Measurements from ENCODE around the gene RANBP10. TPM values are rescaled to one million over a fixed set of nuclear protein-coding genes. Genes with fewer than 3 reads are reported as not detected.

RANBP10 gene
- total RNA-seq, 8 experiments from 2014 or later = 4.3 to 19.8 (median 7.6) TPM

DNA sequence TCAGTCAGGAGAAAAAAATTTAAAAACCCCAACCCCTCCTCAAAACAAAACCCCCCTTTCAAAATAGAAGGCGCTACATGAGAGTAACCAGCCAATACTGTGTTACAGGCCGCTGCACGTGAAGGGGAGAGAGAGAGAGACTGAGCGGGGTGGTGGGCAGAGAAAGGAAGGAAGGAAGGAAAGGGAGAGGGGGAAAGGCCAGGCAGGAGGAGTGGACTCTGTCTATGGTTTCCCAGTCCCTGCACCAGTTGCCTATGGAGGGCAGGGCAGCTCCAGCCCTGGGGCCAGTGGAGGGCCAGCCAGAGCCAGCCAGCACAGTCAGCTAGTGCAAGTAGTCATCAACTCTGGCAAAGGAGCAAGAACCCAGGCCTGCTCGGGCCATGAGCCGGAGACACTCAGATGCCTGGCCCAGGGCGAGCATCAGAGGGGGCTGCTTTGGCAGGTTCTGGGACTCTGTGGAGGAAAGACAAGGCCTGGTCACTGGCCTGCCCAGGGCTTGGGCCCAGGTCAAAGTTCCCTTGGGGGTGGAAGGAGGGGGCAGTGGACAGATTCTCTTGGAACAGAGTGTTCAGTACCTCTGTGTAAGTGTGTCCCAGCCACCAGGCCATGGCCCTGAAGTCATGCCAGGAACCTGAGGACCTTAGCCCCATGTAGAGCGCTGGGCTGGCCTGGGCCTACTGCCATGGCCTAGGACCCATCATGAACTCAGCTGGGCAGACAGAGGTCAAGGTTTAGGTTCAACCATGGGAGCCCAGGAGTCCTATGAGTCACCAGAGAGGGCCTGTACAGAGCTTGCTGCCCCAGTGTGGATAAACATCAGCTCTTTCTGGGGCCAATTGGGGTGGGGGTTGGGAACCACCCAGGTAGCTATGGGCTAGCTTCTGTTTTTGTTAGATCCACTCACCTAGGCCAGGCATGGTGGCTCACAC is 80.0 kb downstream of the RANBP10 start:
- no peak overlapping the region for H3K27ac ChIP-seq
- H3K4me3 ChIP-seq = no peak overlapping the region
- 80 to 100% (median 95%) methylated on average over 1 to 4 of the region's 8 CpGs; no CpG with 5 or more reads in 5 of the 10 experiments for WGBS, 10 experiments
- ATAC-seq (replicated peaks in 6 of 8) = no peak
- H3K4me1 ChIP-seq (replicated peaks in 1 of 2) = no peaks in the 10 kb centered on the region
- in situ Hi-C loops (cut with MboI; ENCODE audit: low pct_unique_long_range_greater_than_20kb in 2 of 9, low sequenced_read_pairs in 9 of 9, unreplicated experiment in 9 of 9) = no loop called here

DNA sequence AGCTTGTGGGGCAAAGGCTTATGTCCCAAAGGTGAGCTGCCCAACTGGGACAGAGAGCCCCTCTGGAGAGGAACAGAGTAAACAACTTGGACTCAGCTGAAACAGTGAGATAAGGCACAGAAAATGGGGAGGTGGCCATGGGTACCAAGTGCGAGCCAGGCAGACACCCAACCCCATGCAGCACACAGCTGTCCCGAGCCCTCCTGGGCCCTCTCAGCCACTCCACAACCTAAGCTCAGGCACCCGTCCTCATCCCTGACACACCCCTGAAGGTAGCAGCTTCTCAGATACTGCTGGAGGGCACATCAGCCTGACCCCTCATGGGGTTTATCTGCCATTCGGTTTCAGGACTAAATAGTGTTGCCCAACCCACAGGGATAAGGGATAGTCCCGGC is 82.5 kb downstream of the RANBP10 start:
- in situ Hi-C loops (cut with MboI; ENCODE audit: low pct_unique_long_range_greater_than_20kb in 2 of 9, low sequenced_read_pairs in 9 of 9, unreplicated experiment in 9 of 9) = no loop called here

DNA sequence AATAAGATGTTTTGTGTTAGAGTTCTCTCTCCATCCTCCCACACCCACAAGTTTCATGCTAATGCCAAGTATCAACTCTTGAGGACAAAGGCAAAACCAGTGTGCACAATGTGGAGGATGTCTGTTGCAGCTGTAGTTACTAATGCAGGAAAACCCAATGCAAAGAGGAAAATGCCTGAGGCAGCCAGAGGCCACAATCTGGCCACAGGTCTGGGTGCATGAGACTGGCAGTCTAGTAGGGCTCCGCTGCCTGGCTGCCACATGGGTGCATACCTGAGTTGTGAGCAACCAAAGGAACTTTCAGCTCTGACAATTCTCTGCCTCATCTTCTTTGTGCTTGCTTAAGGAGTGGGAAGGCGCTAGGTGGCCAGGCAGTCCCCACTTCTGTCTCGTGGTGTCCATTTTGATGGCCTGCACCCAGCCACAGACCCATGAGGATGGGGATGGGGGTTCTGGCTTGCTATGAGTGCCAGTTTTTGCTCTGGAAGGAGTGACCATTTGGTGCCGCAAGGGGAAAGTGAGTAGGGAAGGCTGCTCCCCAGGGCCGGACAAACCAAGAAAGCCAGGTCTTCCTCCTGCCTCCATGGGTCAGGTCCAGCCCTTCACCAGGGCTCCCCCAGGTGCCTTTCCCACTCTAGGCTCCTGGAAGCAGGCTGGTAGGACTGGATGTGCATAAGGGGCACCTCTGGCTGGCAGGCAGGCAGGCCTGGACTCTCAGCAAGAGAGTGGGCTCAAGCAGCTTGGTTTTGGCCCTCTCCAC is 83.0 kb downstream of the RANBP10 start:
- WGBS, 10 experiments = 0 to 100% (median 83%) methylated on average over 1 of the region's 5 CpGs; no CpG with 5 or more reads in 7 of the 10 experiments

More for the DNA sequence above, 82.5 kb downstream of the RANBP10 start:
- Histone ChIP-seq H3K4me1 (replicated peaks in 1 of 2) (peaks cover 3 to 5% of the 10 kb centered on the region in 2 donors), H3K4me3 (no peak overlapping the region), H3K27ac (no peak overlapping the region)
- WGBS, 10 experiments = 67% methylated on average over 1 of the region's 5 CpGs; no CpG with 5 or more reads in 9 of the 10 experiments
- ATAC-seq (replicated peaks in 6 of 8) = no peak

GRCh38 chr16:67720236-67720635 is 86.1 kb downstream of the RANBP10 start:
- Histone ChIP-seq H3K27ac (peak overlapping the region in 1 of 2 donors; percentile 66), H3K4me1 (replicated peaks in 1 of 2) (peaks cover 5 to 13% of the 10 kb centered on the region in 2 donors), H3K4me3 (peak overlapping the region; percentile 76 to 95 (median 81))
- WGBS, 10 experiments = 44 to 88% (median 60%) methylated on average over 1 of the region's 1 CpG; no CpG with 5 or more reads in 7 of the 10 experiments
- in situ Hi-C loops (cut with MboI; ENCODE audit: low pct_unique_long_range_greater_than_20kb in 2 of 9, low sequenced_read_pairs in 9 of 9, unreplicated experiment in 9 of 9) = no loop called here
- peak in 1 of 8 experiments; percentile 4 for ATAC-seq (replicated peaks in 6 of 8)

More for the DNA sequence above, 83.0 kb downstream of the RANBP10 start:
- no peak overlapping the region for H3K4me3 ChIP-seq
- in situ Hi-C loops (cut with MboI; ENCODE audit: low pct_unique_long_range_greater_than_20kb in 2 of 9, low sequenced_read_pairs in 9 of 9, unreplicated experiment in 9 of 9) = no loop called here
- peaks cover 3 to 5% of the 10 kb centered on the region in 2 donors for H3K4me1 ChIP-seq (replicated peaks in 1 of 2)
- no peak overlapping the region for H3K27ac ChIP-seq
- ATAC-seq (replicated peaks in 6 of 8) = peak in 3 of 8 experiments; percentile 7 to 16 (median 8)

DNA sequence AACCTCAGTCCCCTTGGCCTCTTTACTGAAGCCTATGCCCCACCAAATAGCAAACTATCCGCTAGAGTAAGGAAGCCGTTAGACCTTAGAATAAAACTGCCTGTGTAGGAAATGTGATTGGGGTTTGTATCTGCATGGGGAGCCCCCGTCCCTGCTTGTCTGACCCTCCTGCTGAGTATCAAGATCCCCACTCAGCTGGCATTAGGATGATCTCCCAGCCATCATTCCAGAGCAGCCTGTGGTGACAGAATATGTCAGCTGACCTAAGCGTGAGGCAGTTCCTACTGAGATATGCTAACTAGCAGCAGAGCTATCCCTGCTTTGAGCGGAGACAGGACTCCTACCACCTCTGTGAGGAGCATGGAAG is 86.6 kb downstream of the RANBP10 start:
- peaks cover 5 to 13% of the 10 kb centered on the region in 2 donors for H3K4me1 ChIP-seq (replicated peaks in 1 of 2)
- H3K27ac ChIP-seq = peak overlapping the region; percentile 66
- ATAC-seq (replicated peaks in 6 of 8) = peak; percentile 56 to 75 (median 71)
- in situ Hi-C loops (cut with MboI; ENCODE audit: low pct_unique_long_range_greater_than_20kb in 2 of 9, low sequenced_read_pairs in 9 of 9, unreplicated experiment in 9 of 9) = no loop called here
- H3K4me3 ChIP-seq = peak overlapping the region; percentile 76 to 95 (median 81)
- 0 to 17% (median 0%) methylated on average over 1 to 5 of the region's 5 CpGs; no CpG with 5 or more reads in 1 of the 10 experiments for WGBS, 10 experiments

DNA sequence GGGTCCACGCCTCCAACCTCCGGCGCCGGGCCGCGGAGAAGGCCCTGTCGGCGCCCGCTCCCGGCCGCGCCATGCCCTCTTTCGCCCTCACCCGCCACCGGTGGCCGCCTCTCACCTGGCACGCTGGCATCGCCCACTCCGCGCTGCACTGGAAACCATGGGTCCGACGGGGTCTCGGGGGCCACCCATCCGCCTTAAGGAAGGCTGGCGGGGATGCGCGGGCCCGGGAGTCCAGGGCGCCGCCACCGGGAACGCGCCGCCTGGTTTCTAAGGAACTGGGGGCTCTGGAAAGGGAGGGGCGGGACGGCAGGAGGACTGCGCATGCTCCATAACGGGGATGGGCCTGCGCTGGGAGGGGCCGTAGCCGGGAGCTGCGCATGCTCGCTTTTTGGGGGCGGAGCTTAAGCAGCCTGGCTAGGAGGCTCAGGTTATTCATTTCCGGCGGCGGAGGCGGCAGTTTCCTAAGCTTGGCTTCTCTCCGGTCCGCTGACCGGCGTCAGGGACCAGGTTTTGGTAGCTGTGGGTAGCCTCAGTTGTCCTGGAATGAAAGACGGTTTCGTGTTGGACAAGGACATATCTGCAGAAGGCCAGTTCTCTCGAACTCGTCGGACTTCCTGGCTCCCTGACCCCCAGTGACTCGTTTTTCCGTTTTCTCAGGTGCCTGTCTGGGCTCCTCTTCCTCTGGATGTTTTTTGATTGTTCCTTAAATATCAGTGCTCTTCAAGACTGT is 87.1 kb downstream of the RANBP10 start, which contains the start of gene GFOD2:
Gene GFOD2 (minus strand): TSS at position 269 of the 730 bp plus-strand sequence. CDS start 33,601 bp downstream, outside the sequence.
- in situ Hi-C loops (cut with MboI; ENCODE audit: low pct_unique_long_range_greater_than_20kb in 2 of 9, low sequenced_read_pairs in 9 of 9, unreplicated experiment in 9 of 9) = no loop called here
- peak within 1 kb of the TSS; percentile 66 to 76 for H3K27ac ChIP-seq
- H3K4me3 ChIP-seq = peak within 1 kb of the TSS; percentile 76 to 95 (median 81)
- peaks cover 5 to 13% of the 10 kb centered on the region in 2 donors for H3K4me1 ChIP-seq (replicated peaks in 1 of 2)
- 0 to 2% (median 0%) methylated on average over 1 to 11 of the region's 59 CpGs; no CpG with 5 or more reads in 4 of the 10 experiments for WGBS, 10 experiments
- ATAC-seq (replicated peaks in 6 of 8) = peak; percentile 72 to 87 (median 84)

DNA sequence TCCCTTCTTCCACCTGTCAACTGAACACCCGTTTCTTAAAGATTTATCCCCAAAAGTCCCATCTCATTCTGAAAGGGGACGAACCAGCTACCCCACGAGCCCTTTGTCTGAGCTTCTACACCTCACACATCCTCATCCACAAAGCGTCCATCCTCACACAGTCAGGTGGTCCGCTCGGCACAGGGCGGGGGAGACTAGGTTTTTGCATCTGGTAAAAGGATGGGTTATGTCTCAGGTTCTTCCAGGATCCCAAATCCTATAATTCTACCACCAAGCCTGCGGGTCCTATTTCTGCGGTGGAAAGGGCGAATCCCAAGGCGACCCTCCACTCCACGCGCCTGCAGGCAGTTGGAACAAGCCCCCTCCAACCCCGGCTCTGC is 87.7 kb downstream of the RANBP10 start:
- in situ Hi-C loops (cut with MboI; ENCODE audit: low pct_unique_long_range_greater_than_20kb in 2 of 9, low sequenced_read_pairs in 9 of 9, unreplicated experiment in 9 of 9) = no loop called here
- peak; percentile 7 to 58 (median 52) for ATAC-seq (replicated peaks in 6 of 8)
- H3K4me3 ChIP-seq = peak overlapping the region; percentile 76 to 95 (median 81)
- peaks cover 5 to 13% of the 10 kb centered on the region in 2 donors for H3K4me1 ChIP-seq (replicated peaks in 1 of 2)
- peak overlapping the region; percentile 41 to 76 for H3K27ac ChIP-seq
- WGBS, 10 experiments = 0 to 20% (median 0%) methylated on average over 1 to 3 of the region's 14 CpGs; no CpG with 5 or more reads in 5 of the 10 experiments

- 80 to 100% (median 100%) methylated on average over 1 to 2 of the region's 2 CpGs; no CpG with 5 or more reads in 3 of the 10 experiments for WGBS, 10 experiments
- ATAC-seq (replicated peaks in 6 of 8) = no peak
- Histone ChIP-seq H3K27ac (no peak overlapping the region), H3K4me3 (no peak overlapping the region), H3K4me1 (replicated peaks in 1 of 2) (peaks cover 5 to 13% of the 10 kb centered on the region in 2 donors)
- in situ Hi-C loops (cut with MboI; ENCODE audit: low pct_unique_long_range_greater_than_20kb in 2 of 9, low sequenced_read_pairs in 9 of 9, unreplicated experiment in 9 of 9) = no loop called here
Measured at GRCh38 chr16:67716097-67716496, 90.3 kb downstream of the RANBP10 start.

DNA sequence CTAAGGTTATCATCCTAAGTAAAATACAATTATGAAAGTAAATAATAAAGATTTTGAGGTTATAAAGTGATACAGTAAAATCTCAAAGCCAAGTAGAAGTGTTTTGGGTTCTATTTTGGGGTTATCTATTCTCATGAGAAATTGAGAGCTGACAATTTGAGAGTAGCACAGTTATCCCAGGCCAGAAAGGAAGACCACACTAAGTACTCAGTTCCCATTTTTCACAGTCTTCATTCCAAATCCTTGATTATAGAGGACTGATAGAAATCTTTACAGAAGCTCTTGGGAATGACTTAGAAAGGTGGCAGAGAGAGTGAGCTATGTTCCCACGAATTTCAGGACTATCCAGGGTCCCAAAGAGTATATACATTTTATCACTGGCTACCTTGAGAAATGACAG is 91.8 kb downstream of the RANBP10 start:
- no peak for ATAC-seq (replicated peaks in 6 of 8)
- peaks cover 0 to 10% of the 10 kb centered on the region in 2 donors for H3K4me1 ChIP-seq (replicated peaks in 1 of 2)
- 71 to 100% (median 88%) methylated on average over 1 of the region's 1 CpG; no CpG with 5 or more reads in 2 of the 10 experiments for WGBS, 10 experiments
- no peak overlapping the region for H3K27ac ChIP-seq
- in situ Hi-C loops (cut with MboI; ENCODE audit: low pct_unique_long_range_greater_than_20kb in 2 of 9, low sequenced_read_pairs in 9 of 9, unreplicated experiment in 9 of 9) = no loop called here
- H3K4me3 ChIP-seq = no peak overlapping the region

- 62 to 100% (median 94%) methylated on average over 2 to 5 of the region's 5 CpGs; no CpG with 5 or more reads in 3 of the 10 experiments for WGBS, 10 experiments
- no peak overlapping the region for H3K4me3 ChIP-seq
- peaks cover 0 to 10% of the 10 kb centered on the region in 2 donors for H3K4me1 ChIP-seq (replicated peaks in 1 of 2)
- no peak overlapping the region for H3K27ac ChIP-seq
- in situ Hi-C loops (cut with MboI; ENCODE audit: low pct_unique_long_range_greater_than_20kb in 2 of 9, low sequenced_read_pairs in 9 of 9, unreplicated experiment in 9 of 9) = no loop called here
- ATAC-seq (replicated peaks in 6 of 8) = no peak
Measured at GRCh38 chr16:67713647-67714273, 92.6 kb downstream of the RANBP10 start.

DNA sequence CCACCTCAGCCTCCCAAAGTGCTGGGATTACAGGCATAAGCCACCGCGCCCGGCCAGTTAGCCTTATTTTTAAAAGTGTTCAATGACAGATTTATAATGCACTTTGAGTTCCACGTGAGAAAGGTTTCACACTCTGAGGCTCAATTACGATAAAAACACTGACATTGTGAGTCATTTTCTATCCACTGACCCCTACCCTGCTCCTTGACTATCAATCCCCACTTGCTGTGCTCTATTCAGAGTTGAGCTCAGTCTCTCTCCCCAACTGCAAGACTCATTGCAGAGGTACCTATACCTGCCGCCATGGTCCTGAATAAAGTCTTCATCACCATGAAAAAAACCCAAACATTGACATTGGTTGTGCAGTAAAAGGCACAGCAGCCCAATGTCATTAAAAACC is 95.8 kb downstream of the RANBP10 start:
- in situ Hi-C loops (cut with MboI; ENCODE audit: low pct_unique_long_range_greater_than_20kb in 2 of 9, low sequenced_read_pairs in 9 of 9, unreplicated experiment in 9 of 9) = no loop called here
- no peak overlapping the region for H3K27ac ChIP-seq
- WGBS, 10 experiments = 40 to 100% (median 80%) methylated on average over 1 to 5 of the region's 6 CpGs; no CpG with 5 or more reads in 3 of the 10 experiments
- ATAC-seq (replicated peaks in 6 of 8) = peak in 3 of 8 experiments; percentile 32 to 61 (median 55)
- H3K4me1 ChIP-seq (replicated peaks in 1 of 2) = no peaks in the 10 kb centered on the region
- H3K4me3 ChIP-seq = no peak overlapping the region

- 86 to 100% (median 100%) methylated on average over 1 of the region's 1 CpG; no CpG with 5 or more reads in 6 of the 10 experiments for WGBS, 10 experiments
- in situ Hi-C loops (cut with MboI; ENCODE audit: low pct_unique_long_range_greater_than_20kb in 2 of 9, low sequenced_read_pairs in 9 of 9, unreplicated experiment in 9 of 9) = no loop called here
- Histone ChIP-seq H3K27ac (no peak overlapping the region), H3K4me1 (replicated peaks in 1 of 2) (no peaks in the 10 kb centered on the region), H3K4me3 (no peak overlapping the region)
- ATAC-seq (replicated peaks in 6 of 8) = no peak
Measured at GRCh38 chr16:67709050-67709449, 97.3 kb downstream of the RANBP10 start.
